Stomach (tissue), 4 donors: Measurements from ENCODE around the gene EEF1A2.

Experiments
- CTCF ChIP-seq, 7 experiments: fragments of 450-650 bp in 4 of 7; fragments of 200-600 bp in 3 of 7; sonication (generic) in 3 of 7; IDR thresholded peaks; one replicate each; pipeline ENCODE4 v1.5.1; 2016 to 2019; ENCODE audit warnings: antibody characterized with exemption in 7 of 7, control low read depth in 2 of 7, mild to moderate bottlenecking in 1 of 7
- POLR2AphosphoS5 ChIP-seq, 3 donors: sonication (generic); formaldehyde crosslinking; IDR thresholded peaks; one replicate each; pipeline ENCODE4 v1.6.1; 2016; ENCODE audit warnings: antibody characterized with exemption in 3 of 3

DNA sequence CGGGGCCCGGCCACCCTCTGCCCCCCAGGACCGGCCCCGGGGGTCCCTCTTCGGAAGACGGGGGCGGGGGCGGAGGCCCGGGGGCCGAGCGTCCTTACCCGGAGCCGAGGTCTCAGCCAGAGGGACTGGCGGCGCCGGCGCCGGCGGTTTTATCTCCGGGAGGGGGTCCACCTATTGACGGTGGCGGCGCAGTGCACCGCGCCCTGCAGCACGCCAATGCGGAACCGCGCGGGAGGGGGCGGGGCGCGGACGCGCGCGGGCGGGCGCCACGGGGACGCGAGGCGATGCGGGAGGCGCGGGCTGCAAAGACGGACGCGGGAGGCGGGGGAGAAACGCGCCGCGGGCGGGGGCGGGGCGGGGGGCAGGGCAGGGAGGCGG lies at the start of gene EEF1A2:
- TF ChIP-seq POLR2AphosphoS5 (IDR thresholded peaks at IDR 0.05), result no peak
- TF ChIP-seq CTCF (IDR thresholded peaks at IDR 0.05), result peak in 1 of 7 experiments; percentile 16
